Ovary (tissue), 3 donors: Measurements from ENCODE around the gene LRRC32.

Experiments used
- EP300 ChIP-seq: sonication (generic); formaldehyde crosslinking; IDR thresholded peaks from one replicate; pipeline ENCODE4 v1.6.1; 2017; ENCODE audit warnings: antibody characterized with exemption
- POLR2A ChIP-seq: fragments of 450-650 bp; IDR thresholded peaks from one replicate; pipeline ENCODE4 v1.6.1; 2017; ENCODE audit warnings: antibody characterized with exemption, mild to moderate bottlenecking, moderate library complexity
- TF ChIP-seq, protein P1 (sequence below), 3 donors: fragments of 450-650 bp in 2 of 3; fragments of 200-600 bp in 1 of 3; IDR thresholded peaks; one replicate each; pipeline versions ENCODE4 v1.5.1 to v1.8.0; 2016 to 2022; ENCODE audit warnings: antibody characterized with exemption in 3 of 3, mild to moderate bottlenecking in 1 of 3
- donor health status: DM: no; HTN: no; CAD: no.

GRCh38 chr11:76669901-76670484 is 554 bp downstream of the LRRC32 start:
- TF ChIP-seq, protein P1, sequence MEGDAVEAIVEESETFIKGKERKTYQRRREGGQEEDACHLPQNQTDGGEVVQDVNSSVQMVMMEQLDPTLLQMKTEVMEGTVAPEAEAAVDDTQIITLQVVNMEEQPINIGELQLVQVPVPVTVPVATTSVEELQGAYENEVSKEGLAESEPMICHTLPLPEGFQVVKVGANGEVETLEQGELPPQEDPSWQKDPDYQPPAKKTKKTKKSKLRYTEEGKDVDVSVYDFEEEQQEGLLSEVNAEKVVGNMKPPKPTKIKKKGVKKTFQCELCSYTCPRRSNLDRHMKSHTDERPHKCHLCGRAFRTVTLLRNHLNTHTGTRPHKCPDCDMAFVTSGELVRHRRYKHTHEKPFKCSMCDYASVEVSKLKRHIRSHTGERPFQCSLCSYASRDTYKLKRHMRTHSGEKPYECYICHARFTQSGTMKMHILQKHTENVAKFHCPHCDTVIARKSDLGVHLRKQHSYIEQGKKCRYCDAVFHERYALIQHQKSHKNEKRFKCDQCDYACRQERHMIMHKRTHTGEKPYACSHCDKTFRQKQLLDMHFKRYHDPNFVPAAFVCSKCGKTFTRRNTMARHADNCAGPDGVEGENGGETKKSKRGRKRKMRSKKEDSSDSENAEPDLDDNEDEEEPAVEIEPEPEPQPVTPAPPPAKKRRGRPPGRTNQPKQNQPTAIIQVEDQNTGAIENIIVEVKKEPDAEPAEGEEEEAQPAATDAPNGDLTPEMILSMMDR (IDR thresholded peaks at IDR 0.05), result no peak
- no peak for TF ChIP-seq POLR2A
- TF ChIP-seq EP300, result no peak
